Stimulated activated naive CD8-positive, alpha-beta T cell treated with anti-CD3 and anti-CD28 coated beads, Interleukin-15, Interleukin-2, amounts not matched to agents 100 U/mL and 50 U/mL, for 24 hours (primary cell): ENCODE measurements around the gene LRRC49.
"Not testable (repeated sequence)": the region's sequence is repeated elsewhere in the genome, so short reads cannot be mapped to it uniquely, and the experiment has no call there.

Experiments
- ATAC-seq: fragments of 150-1000 bp; cut with Tn5 transposase; one replicate; pipeline ENCODE4 v1.10.0; 2021
- DNase-seq: peaks from one replicate; pipeline ENCODE4 v3.0.0; 2021

LRRC49 gene

GRCh38 chr15:70922119-70922518 is 29.5 kb downstream of the LRRC49 start:
- ATAC-seq (no peak), DNase-seq (no peak)

GRCh38 chr15:70923311-70924080 is 30.9 kb downstream of the LRRC49 start:
- no peak for DNase-seq

GRCh38 chr15:70926914-70927313 is 34.3 kb downstream of the LRRC49 start:
- not testable (repeated sequence) for ATAC-seq, DNase-seq

More at GRCh38 chr15:70923311-70924080, 30.9 kb downstream of the LRRC49 start:
- no peak for ATAC-seq

- DNase-seq, result no peak
- no peak for ATAC-seq
Measured at GRCh38 chr15:70931821-70932220, 39.2 kb downstream of the LRRC49 start.

GRCh38 chr15:70932397-70932796 is 39.8 kb downstream of the LRRC49 start:
- ATAC-seq (no peak), DNase-seq (no peak)

GRCh38 chr15:70933411-70933810 is 40.8 kb downstream of the LRRC49 start:
- no peak for ATAC-seq
- DNase-seq, result no peak

- no peak for DNase-seq
- no peak for ATAC-seq
Measured at GRCh38 chr15:70935631-70936030, 43.0 kb downstream of the LRRC49 start.

GRCh38 chr15:70936326-70936725 is 43.7 kb downstream of the LRRC49 start:
- no peak for ATAC-seq
- DNase-seq, result no peak

GRCh38 chr15:70943285-70943684 is 50.7 kb downstream of the LRRC49 start:
- ATAC-seq, DNase-seq: not testable (repeated sequence)

GRCh38 chr15:70947351-70948335 is 55.0 kb downstream of the LRRC49 start:
- ATAC-seq (no peak), DNase-seq (no peak)

- no peak for ATAC-seq
- no peak for DNase-seq
Measured at GRCh38 chr15:70950953-70951352, 58.3 kb downstream of the LRRC49 start.

- no peak for DNase-seq
- ATAC-seq, result no peak
Measured at GRCh38 chr15:70954171-70954570, 61.5 kb downstream of the LRRC49 start.

GRCh38 chr15:70954733-70955132 is 62.1 kb downstream of the LRRC49 start:
- ATAC-seq (no peak), DNase-seq (no peak)

GRCh38 chr15:70955151-70955550 is 62.5 kb downstream of the LRRC49 start:
- no peak for DNase-seq
- ATAC-seq, result no peak

- ATAC-seq (no peak), DNase-seq (no peak)
Measured at GRCh38 chr15:70956201-70956995, 63.8 kb downstream of the LRRC49 start.

GRCh38 chr15:70962084-70962483 is 69.5 kb downstream of the LRRC49 start:
- no peak for ATAC-seq
- DNase-seq, result no peak

GRCh38 chr15:70963199-70963598 is 70.6 kb downstream of the LRRC49 start:
- no peak for DNase-seq
- ATAC-seq, result no peak

- no peak for DNase-seq
- ATAC-seq, result no peak
Measured at GRCh38 chr15:70964058-70964457, 71.4 kb downstream of the LRRC49 start.

GRCh38 chr15:70964686-70965085 is 72.1 kb downstream of the LRRC49 start:
- DNase-seq (no peak), ATAC-seq (no peak)

GRCh38 chr15:70967646-70968045 is 75.0 kb downstream of the LRRC49 start:
- DNase-seq (no peak), ATAC-seq (no peak)

- DNase-seq (no peak), ATAC-seq (no peak)
Measured at GRCh38 chr15:70974004-70974832, 81.6 kb downstream of the LRRC49 start.
